Gastrocnemius medialis (tissue), 4 donors: ENCODE data around the gene PLK3.
"Not testable (repeated sequence)": the region's sequence is repeated elsewhere in the genome, so short reads cannot be mapped to it uniquely, and the experiment has no call there.

Experiments
- CTCF ChIP-seq, 5 experiments: fragments of 450-650 bp in 3 of 5; fragments of 200-600 bp in 2 of 5; sonication (generic) in 2 of 5; IDR thresholded peaks in 4 of 5; conservative IDR thresholded peaks in 1 of 5; 1 replicate in 4 of 5; 2 replicates in 1 of 5; pipeline ENCODE4 v1.5.1; 2016 to 2019; ENCODE audit warnings: antibody characterized with exemption in 5 of 5, mild to moderate bottlenecking in 3 of 5, moderate library complexity in 3 of 5
- POLR2A ChIP-seq, 2 donors: fragments of 450-650 bp; IDR thresholded peaks; one replicate each; pipeline ENCODE4 v1.6.1; 2017; ENCODE audit warnings: antibody characterized with exemption in 2 of 2, mild to moderate bottlenecking in 2 of 2, moderate library complexity in 2 of 2

GRCh38 chr1:44824392-44824791 lies 24.2 kb downstream of the PLK3 start:
- not testable (repeated sequence) for TF ChIP-seq POLR2A (IDR thresholded peaks at IDR 0.05); CTCF (IDR thresholded peaks at IDR 0.05 in 4 of 5, conservative IDR thresholded peaks at IDR 0.05 in 1 of 5)
